H1 (cell line): ENCODE results near the gene UBD. TPM values are rescaled to one million over a fixed set of nuclear protein-coding genes. Genes with fewer than 3 reads are reported as not detected.

Experiments
- CTCF ChIA-PET: fragments of 300-600 bp; sonication (Branson Sonifier 250); formaldehyde crosslinking; loops from one replicate; lab custom pipeline; 2021; ENCODE audit not compliant: partially characterized antibody; lab: Charles Lee
- POLR2A ChIA-PET: fragments of 300-600 bp; sonication (Branson Sonifier 250); formaldehyde crosslinking; loops from one replicate; lab custom pipeline; 2021; ENCODE audit warnings: inconsistent platforms; ENCODE audit not compliant: partially characterized antibody; lab: Charles Lee
- DNase-seq, 2 experiments: peaks; one replicate each; pipeline versions ENCODE4 v3.0.0 to v3.0.0-alpha.2; 2010 to 2022; ENCODE audit warnings: low spot score in 2 of 2, low read depth in 1 of 2, mixed read lengths in 1 of 2
- FAIRE-seq: peaks from 2 replicates; lab custom pipeline; 2011; peaks lifted over from hg19 to GRCh38; lab: Jason Lieb, UNC
- H2AFZ ChIP-seq: 2 replicates; pipeline ENCODE4 v1.8.1; 2012; ENCODE audit warnings: low read length, inconsistent platforms
- H2AK5ac ChIP-seq: 2 replicates; pipeline ENCODE4 v1.6.1; 2013; ENCODE audit warnings: low read depth, low read length
- H2BK120ac ChIP-seq: replicated peaks from 2 replicates; pipeline ENCODE3; 2013; ENCODE audit warnings: low read depth, low read length, inconsistent platforms
- H2BK12ac ChIP-seq: 2 replicates; pipeline ENCODE4 v1.6.1; 2013; ENCODE audit warnings: low read depth, low read length
- H2BK15ac ChIP-seq: 2 replicates; pipeline ENCODE4 v1.6.1; 2013; ENCODE audit warnings: low read length
- H2BK20ac ChIP-seq: 2 replicates; pipeline ENCODE4 v1.6.1; 2013; ENCODE audit warnings: low read length
- H2BK5ac ChIP-seq: 2 replicates; pipeline ENCODE4 v1.6.1; 2013; ENCODE audit warnings: low read depth, low read length
- H3K14ac ChIP-seq: 2 replicates; pipeline ENCODE4 v1.6.1; 2013; ENCODE audit warnings: inconsistent platforms; ENCODE audit not compliant: insufficient read length
- H3K18ac ChIP-seq: 2 replicates; pipeline ENCODE4 v1.6.1; 2013; ENCODE audit warnings: low read length; ENCODE audit errors: extremely low read depth
- H3K23ac ChIP-seq: 2 replicates; pipeline ENCODE4 v1.6.1; 2013; ENCODE audit warnings: inconsistent platforms; ENCODE audit not compliant: insufficient read length
- H3K23me2 ChIP-seq: 2 replicates; pipeline ENCODE4 v1.6.1; 2013; ENCODE audit warnings: low read depth, low read length
- H3K27ac ChIP-seq: 2 replicates; pipeline ENCODE4 v1.6.1; 2011; ENCODE audit warnings: low read depth, low read length, inconsistent platforms
- H3K27me3 ChIP-seq, 4 experiments: replicated peaks in 1 of 4; 1 replicate in 1 of 4; 2 replicates in 3 of 4; pipeline versions ENCODE4 v1.6.1 to v1.8.1; 2011 to 2013; ENCODE audit warnings: low read length in 3 of 4, mild to moderate bottlenecking in 3 of 4, inconsistent platforms in 2 of 4, mixed read lengths in 2 of 4, moderate library complexity in 1 of 4; ENCODE audit not compliant: control insufficient read depth in 3 of 4, insufficient read depth in 3 of 4; ENCODE audit errors: extremely low read depth in 1 of 4
- H3K36me3 ChIP-seq, 4 experiments: 2 replicates each; pipeline versions ENCODE4 v1.6.1 to v1.8.1; 2011 to 2013; ENCODE audit warnings: mild to moderate bottlenecking in 4 of 4, low read length in 3 of 4, moderate library complexity in 2 of 4, control low read depth in 1 of 4, inconsistent platforms in 1 of 4; ENCODE audit not compliant: insufficient read depth in 4 of 4, control insufficient read depth in 2 of 4
- H3K4ac ChIP-seq: replicated peaks from 2 replicates; pipeline ENCODE3; 2013; ENCODE audit warnings: low read length, low read depth, mixed read lengths, inconsistent platforms; ENCODE audit not compliant: insufficient read length
- H3K4me1 ChIP-seq, 4 experiments: replicated peaks in 1 of 4; 1 replicate in 1 of 4; 2 replicates in 3 of 4; pipeline versions ENCODE4 v1.6.1 to v1.8.1; 2011 to 2013; ENCODE audit warnings: low read length in 3 of 4, inconsistent platforms in 2 of 4, mixed read lengths in 1 of 4; ENCODE audit not compliant: insufficient read depth in 4 of 4, control insufficient read depth in 3 of 4
- H3K4me2 ChIP-seq, 2 experiments: 2 replicates each; pipeline versions ENCODE4 v1.6.1 to v1.8.1; 2011 to 2013; ENCODE audit warnings: low read depth in 2 of 2, low read length in 2 of 2, control low read depth in 1 of 2, inconsistent platforms in 1 of 2, mild to moderate bottlenecking in 1 of 2; ENCODE audit not compliant: insufficient read depth in 1 of 2
- H3K4me3 ChIP-seq, 4 experiments: fragments of 200-600, 300-600 bp in 1 of 4; sonication (generic), shearing (Covaris generic), sonication (Bioruptor Twin) in 1 of 4; 2 replicates each; pipeline versions ENCODE4 v1.5.1 to v1.8.1; 2011 to 2016; ENCODE audit warnings: low read length in 4 of 4, low read depth in 3 of 4, control low read depth in 2 of 4, inconsistent platforms in 2 of 4, mild to moderate bottlenecking in 2 of 4, mixed read lengths in 1 of 4, moderate library complexity in 1 of 4; ENCODE audit not compliant: insufficient read depth in 2 of 4; ENCODE audit errors: extremely low read depth in 1 of 4
- H3K56ac ChIP-seq: replicated peaks from 2 replicates; pipeline ENCODE3; 2013; ENCODE audit warnings: low read depth, mild to moderate bottlenecking, mixed read lengths, low read length, inconsistent platforms; ENCODE audit not compliant: insufficient read length
- H3K79me1 ChIP-seq: 2 replicates; pipeline ENCODE4 v1.6.1; 2013; ENCODE audit warnings: low read depth, low read length, control low read depth
- H3K79me2 ChIP-seq, 2 experiments: 2 replicates each; pipeline versions ENCODE4 v1.6.1 to v1.8.1; 2012 to 2013; ENCODE audit warnings: low read length in 2 of 2, mild to moderate bottlenecking in 2 of 2, inconsistent platforms in 1 of 2; ENCODE audit not compliant: insufficient read depth in 2 of 2, control insufficient read depth in 1 of 2
- H3K9ac ChIP-seq, 4 experiments: replicated peaks in 1 of 4; 1 replicate in 1 of 4; 2 replicates in 3 of 4; pipeline versions ENCODE4 v1.6.1 to v1.8.1; 2011 to 2013; ENCODE audit warnings: low read depth in 3 of 4, low read length in 3 of 4, control low read depth in 2 of 4, mild to moderate bottlenecking in 2 of 4, moderate library complexity in 2 of 4, inconsistent platforms in 1 of 4; ENCODE audit errors: extremely low read depth in 1 of 4
- H3K9me3 ChIP-seq, 2 experiments: 2 replicates each; pipeline versions ENCODE4 v1.6.1 to v1.8.1; 2012 to 2013; ENCODE audit warnings: mild to moderate bottlenecking in 2 of 2, moderate library complexity in 2 of 2, control low read depth in 1 of 2, inconsistent platforms in 1 of 2, low read depth in 1 of 2, low read length in 1 of 2, mixed read lengths in 1 of 2; ENCODE audit not compliant: insufficient read depth in 2 of 2
- H4K20me1 ChIP-seq, 2 experiments: replicated peaks in 1 of 2; 2 replicates each; pipeline versions ENCODE3 to v1.8.1; 2011 to 2013; ENCODE audit warnings: inconsistent platforms in 2 of 2, low read length in 2 of 2, mild to moderate bottlenecking in 1 of 2; ENCODE audit not compliant: insufficient read depth in 2 of 2, control insufficient read depth in 1 of 2
- H4K5ac ChIP-seq: 2 replicates; pipeline ENCODE4 v1.6.1; 2013; ENCODE audit warnings: low read length, low read depth, mixed read lengths, inconsistent platforms; ENCODE audit not compliant: insufficient read length
- H4K8ac ChIP-seq: 2 replicates; pipeline ENCODE4 v1.8.0; 2013; ENCODE audit warnings: mild to moderate bottlenecking, moderate library complexity, low read length, inconsistent platforms; ENCODE audit not compliant: insufficient read depth; ENCODE audit errors: extremely low read depth
- H4K91ac ChIP-seq: replicated peaks from 2 replicates; pipeline ENCODE3; 2013; ENCODE audit warnings: low read length, mixed read lengths, inconsistent platforms; ENCODE audit not compliant: insufficient read length
- BCL11A ChIP-seq, 2 experiments: IDR thresholded peaks; one replicate each; pipeline ENCODE4 v1.6.1; 2011; ENCODE audit warnings: low read depth in 2 of 2, low read length in 2 of 2, mild to moderate bottlenecking in 2 of 2
- CEBPB ChIP-seq: IDR thresholded peaks from 2 replicates; pipeline ENCODE4 v1.6.1; 2012; ENCODE audit warnings: low read depth, low read length
- EP300 ChIP-seq, 2 experiments: IDR thresholded peaks; 1 replicate in 1 of 2; 2 replicates in 1 of 2; pipeline ENCODE4 v1.6.1; 2011 to 2012; ENCODE audit warnings: low read depth in 2 of 2, low read length in 2 of 2, mild to moderate bottlenecking in 2 of 2, borderline replicate concordance in 1 of 2, inconsistent platforms in 1 of 2, moderate library complexity in 1 of 2
- GTF2F1 ChIP-seq: IDR thresholded peaks from 2 replicates; pipeline ENCODE4 v1.6.1; 2012; ENCODE audit warnings: low read depth, low read length, improper control_type of control experiment, borderline replicate concordance
- JUND ChIP-seq: IDR thresholded peaks from 2 replicates; pipeline ENCODE4 v1.6.1; 2011; ENCODE audit warnings: mild to moderate bottlenecking, improper control_type of control experiment, low read length
- PHF8 ChIP-seq: fragments of 200-600 bp; sonication (generic); conservative IDR thresholded peaks from 2 replicates; pipeline ENCODE4 v1.7.1; 2012; ENCODE audit warnings: low read depth, mild to moderate bottlenecking, inconsistent platforms, low read length, moderate library complexity
- TCF12 ChIP-seq: IDR thresholded peaks from 2 replicates; pipeline ENCODE4 v1.6.1; 2011; ENCODE audit warnings: low read depth, mild to moderate bottlenecking, low read length
- polyA plus RNA-seq, 7 experiments: library from polyadenylated mRNA; depleted of rRNA in 3 of 7; stranded (reverse) in 5 of 7; unstranded in 2 of 7; fragments of >200 nt in 5 of 7; fragments of 200-250 nt in 2 of 7; gene quantifications; 1 replicate in 5 of 7; 2 replicates in 1 of 7; 4 replicates in 1 of 7; pipeline versions ENCODE4 v1.2.1 to v1.2.3, GENCODE V29; 2011 to 2013; ENCODE audit warnings: missing spikeins in 2 of 7, mixed read lengths in 2 of 7
- total RNA-seq: library from RNA; stranded (reverse); fragmentation: NEBNext Ultra II Directional; extraction: Animal tissue kit (Norgen Biotek cat#: 25700); gene quantifications from 2 replicates; pipeline ENCODE4 v1.2.1, GENCODE V29; 2021

Gene UBD
- total and polyA plus RNA-seq, 2 of the 8 experiments (the other 6 are each of a cell fraction or from before 2014, with no cell fraction given), result 0.23 TPM; not detected in 1

GRCh38 chr6:29584821-29585220 is 25.3 kb upstream of the UBD start, which contains the start of gene OR2H2:
OR2H2 (plus strand) TSS chr6:29585121; CDS start chr6:29587945, 2,824 bp downstream.
- H3K4me2 ChIP-seq, result no peak within 1 kb of the TSS
- CTCF ChIA-PET, result interaction anchor here (0.7 to 2.3 kb wide), 9 partner anchors 53 to 173 kb away, joined by 3 to 6 read pairs (median 3); partner anchors contain the start of gene OR12D1
- H3K4ac ChIP-seq, result no peak within 1 kb of the TSS
- no peaks in the 10 kb centered on the region for H3K9me3 ChIP-seq
- DNase-seq, result no peak
- POLR2A ChIA-PET, result interaction anchor here (0.7 to 3.8 kb wide), 4 partner anchors 8 to 27 kb away, joined by 3 to 25 read pairs (median 4); no protein-coding TSS in a partner anchor
- no peak within 1 kb of the TSS for H4K91ac ChIP-seq
- H3K79me1 ChIP-seq, result no peaks in the 10 kb centered on the region
- no peak for TF ChIP-seq PHF8
- no peak for TF ChIP-seq JUND
- no peak for TF ChIP-seq TCF12
- no peak for TF ChIP-seq CEBPB
- no peak for TF ChIP-seq GTF2F1
- no peak for TF ChIP-seq EP300 (IDR thresholded peaks at IDR 0.05; ENCODE audit: borderline replicate concordance in 1 of 2, low read depth in 2 of 2, low read length in 2 of 2)
- TF ChIP-seq BCL11A (IDR thresholded peaks at IDR 0.05; ENCODE audit: low read depth in 2 of 2, low read length in 2 of 2), result no peak
- TF ChIP-seq, all 59 proteins: peak for 0
- no peaks in the 10 kb centered on the region for H3K23me2 ChIP-seq
- no peak within 1 kb of the TSS for H2BK120ac ChIP-seq
- no peak within 1 kb of the TSS for H3K4me3 ChIP-seq
- no peaks in the 10 kb centered on the region for H3K36me3 ChIP-seq
- no peak within 1 kb of the TSS for H3K9ac ChIP-seq
- no peak within 1 kb of the TSS for H2BK20ac ChIP-seq
- H3K79me2 ChIP-seq, result no peaks in the 10 kb centered on the region
- no peak within 1 kb of the TSS for H3K56ac ChIP-seq
- no peak within 1 kb of the TSS for H2BK5ac ChIP-seq
- H2BK12ac ChIP-seq, result no peak within 1 kb of the TSS
- H3K18ac ChIP-seq, result no peak within 1 kb of the TSS
- H4K8ac ChIP-seq, result no peak within 1 kb of the TSS
- H3K27ac ChIP-seq, result no peak within 1 kb of the TSS
- H2AK5ac ChIP-seq, result no peak within 1 kb of the TSS
- H3K27me3 ChIP-seq, result no peaks in the 10 kb centered on the region
- no peaks in the 10 kb centered on the region for H3K4me1 ChIP-seq
- H4K20me1 ChIP-seq, result no peaks in the 10 kb centered on the region
- no peak within 1 kb of the TSS for H3K23ac ChIP-seq
- H2BK15ac ChIP-seq, result no peak within 1 kb of the TSS
- no peak for FAIRE-seq
- no peak within 1 kb of the TSS for H3K14ac ChIP-seq
- H4K5ac ChIP-seq, result no peak within 1 kb of the TSS
- H2AFZ ChIP-seq, result no peak within 1 kb of the TSS
